ENCODE data around the gene PIGR. TPM values are rescaled to one million over a fixed set of nuclear protein-coding genes. Genes with fewer than 3 reads are reported as not detected.

The PIGR gene
- total RNA-seq, 1 donor from 2014 or later, result 0.25 TPM

DNA sequence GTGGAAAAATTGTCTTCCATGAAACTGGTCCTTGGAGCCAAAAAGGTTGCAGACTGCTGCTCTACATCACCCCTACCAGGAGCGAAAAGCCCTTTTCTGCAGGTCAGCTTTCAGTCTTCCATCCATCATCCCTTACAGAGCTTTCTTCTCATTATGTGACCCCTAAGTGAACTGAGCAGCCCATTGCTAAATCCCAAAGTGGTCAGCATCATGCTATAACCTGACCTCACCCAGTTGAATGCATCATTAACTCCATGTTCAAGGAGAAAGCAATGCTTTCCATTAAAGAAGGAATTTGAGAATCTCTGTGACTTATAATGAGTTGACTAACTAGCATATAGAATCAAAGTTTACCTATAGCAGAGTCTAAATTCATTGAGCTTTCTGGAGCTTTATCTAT lies 59.4 kb downstream of the PIGR start:
- intact Hi-C loops (cut with DNase I), result no loop called here
- TF ChIP-seq, protein P1, sequence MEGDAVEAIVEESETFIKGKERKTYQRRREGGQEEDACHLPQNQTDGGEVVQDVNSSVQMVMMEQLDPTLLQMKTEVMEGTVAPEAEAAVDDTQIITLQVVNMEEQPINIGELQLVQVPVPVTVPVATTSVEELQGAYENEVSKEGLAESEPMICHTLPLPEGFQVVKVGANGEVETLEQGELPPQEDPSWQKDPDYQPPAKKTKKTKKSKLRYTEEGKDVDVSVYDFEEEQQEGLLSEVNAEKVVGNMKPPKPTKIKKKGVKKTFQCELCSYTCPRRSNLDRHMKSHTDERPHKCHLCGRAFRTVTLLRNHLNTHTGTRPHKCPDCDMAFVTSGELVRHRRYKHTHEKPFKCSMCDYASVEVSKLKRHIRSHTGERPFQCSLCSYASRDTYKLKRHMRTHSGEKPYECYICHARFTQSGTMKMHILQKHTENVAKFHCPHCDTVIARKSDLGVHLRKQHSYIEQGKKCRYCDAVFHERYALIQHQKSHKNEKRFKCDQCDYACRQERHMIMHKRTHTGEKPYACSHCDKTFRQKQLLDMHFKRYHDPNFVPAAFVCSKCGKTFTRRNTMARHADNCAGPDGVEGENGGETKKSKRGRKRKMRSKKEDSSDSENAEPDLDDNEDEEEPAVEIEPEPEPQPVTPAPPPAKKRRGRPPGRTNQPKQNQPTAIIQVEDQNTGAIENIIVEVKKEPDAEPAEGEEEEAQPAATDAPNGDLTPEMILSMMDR (IDR thresholded peaks at IDR 0.05), result no peak
- TF ChIP-seq POLR2A (IDR thresholded peaks at IDR 0.05) (no peak), POLR2AphosphoS5 (IDR thresholded peaks at IDR 0.05; ENCODE audit: insufficient read depth in 1 of 2, low read depth in 1 of 2) (no peak)

DNA sequence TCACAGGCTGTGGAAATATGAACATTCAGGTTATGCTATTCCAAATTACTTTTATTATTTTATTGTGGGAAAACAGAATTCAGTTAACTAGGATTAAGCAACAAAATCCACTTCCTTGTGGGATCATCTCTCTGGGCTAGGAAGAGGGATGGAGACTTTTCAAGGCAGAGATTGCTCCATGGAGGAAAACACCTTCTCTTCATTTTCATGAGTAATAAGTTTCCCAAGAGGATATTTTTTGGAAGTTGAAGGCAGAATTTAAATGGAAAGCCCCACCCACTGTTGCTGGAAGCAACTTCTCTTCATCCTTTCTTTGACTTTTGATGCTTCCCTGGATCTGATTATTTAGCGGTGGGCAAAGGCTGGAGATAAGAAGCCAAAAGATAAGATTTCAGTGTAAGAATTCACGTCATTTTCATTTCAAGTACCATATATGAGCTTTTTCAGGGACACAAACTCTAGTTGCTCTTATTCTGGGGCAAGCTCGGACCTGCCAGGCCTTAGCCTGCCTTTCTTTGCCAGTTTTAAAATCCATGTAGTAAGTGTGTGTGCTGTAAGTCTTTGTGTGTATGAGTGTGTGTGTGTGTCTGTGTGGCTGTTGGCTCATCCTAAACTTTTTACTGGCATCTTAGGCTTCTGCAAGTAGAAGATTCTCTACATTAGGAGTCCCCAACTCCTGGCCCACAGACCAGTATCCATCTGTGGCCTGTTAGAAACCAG lies 60.8 kb downstream of the PIGR start:
- Histone ChIP-seq H3K4me3 (no peak overlapping the region), H3K27ac (no peak overlapping the region), H3K4me1 (peaks cover 8% of the 10 kb centered on the region), H3K36me3 (no peaks in the 10 kb centered on the region), H3K27me3 (no peaks in the 10 kb centered on the region), H3K9me3 (no peaks in the 10 kb centered on the region)
- no peak for TF ChIP-seq POLR2AphosphoS5 (IDR thresholded peaks at IDR 0.05; ENCODE audit: insufficient read depth in 1 of 2, low read depth in 1 of 2)
- TF ChIP-seq, protein P1 (IDR thresholded peaks at IDR 0.05), result no peak
- no peak for TF ChIP-seq POLR2A (IDR thresholded peaks at IDR 0.05)
- DNase-seq (ENCODE audit: extremely low spot score in 2 of 2), result no peak
- intact Hi-C loops (cut with DNase I), result no loop called here

More for the DNA sequence above, 59.4 kb downstream of the PIGR start:
- Histone ChIP-seq H3K36me3 (no peaks in the 10 kb centered on the region), H3K27ac (no peak overlapping the region), H3K27me3 (no peaks in the 10 kb centered on the region), H3K9me3 (no peaks in the 10 kb centered on the region), H3K4me3 (no peak overlapping the region), H3K4me1 (peaks cover 14% of the 10 kb centered on the region)
- no peak for DNase-seq (ENCODE audit: extremely low spot score in 2 of 2)

DNA sequence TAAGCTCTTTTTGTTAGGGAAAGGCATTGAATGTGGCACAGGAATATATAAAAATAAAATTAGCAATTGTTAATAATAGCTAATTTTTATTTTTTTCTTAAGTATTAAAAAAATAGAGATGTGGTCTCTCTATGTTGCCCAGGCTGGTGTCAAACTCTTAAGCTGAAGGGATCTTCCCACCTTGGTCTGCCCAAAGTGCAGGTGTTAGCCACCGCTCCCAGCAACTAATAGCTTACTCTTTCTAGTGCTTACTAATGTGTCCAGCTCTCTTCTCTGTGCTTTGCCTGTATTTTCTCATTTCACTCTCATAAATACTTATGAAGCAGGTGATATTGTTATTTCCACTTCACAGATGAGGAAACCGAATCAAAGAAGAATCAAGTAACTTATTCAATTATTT lies 62.4 kb downstream of the PIGR start:
- no peak overlapping the region for H3K27ac ChIP-seq
- no peak for DNase-seq (ENCODE audit: extremely low spot score in 2 of 2)
- TF ChIP-seq POLR2A (IDR thresholded peaks at IDR 0.05), result no peak
- intact Hi-C loops (cut with DNase I), result no loop called here
- no peaks in the 10 kb centered on the region for H3K36me3 ChIP-seq
- no peaks in the 10 kb centered on the region for H3K27me3 ChIP-seq
- no peaks in the 10 kb centered on the region for H3K9me3 ChIP-seq
- no peaks in the 10 kb centered on the region for H3K4me1 ChIP-seq
- no peak overlapping the region for H3K4me3 ChIP-seq

DNA sequence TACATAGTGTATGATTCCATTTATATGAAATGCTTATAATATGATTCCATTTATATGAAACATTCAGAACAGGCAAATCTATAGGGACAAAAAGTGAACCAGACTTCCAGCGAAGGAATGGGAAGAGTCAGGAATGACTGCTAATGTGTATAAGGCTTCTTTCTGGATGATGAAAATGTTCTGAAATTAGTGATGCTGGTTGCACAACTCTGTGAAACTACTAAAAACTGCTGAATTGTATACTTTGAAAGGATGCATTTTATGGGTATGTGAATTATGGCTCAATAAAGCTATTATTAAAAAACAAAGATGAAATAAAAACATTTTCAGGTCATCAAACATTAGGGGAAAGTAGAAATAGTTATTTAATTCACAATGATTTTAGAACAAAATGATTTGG lies 63.1 kb downstream of the PIGR start:
- intact Hi-C loops (cut with DNase I), result no loop called here
- Histone ChIP-seq H3K9me3 (no peaks in the 10 kb centered on the region), H3K4me3 (no peak overlapping the region), H3K36me3 (no peaks in the 10 kb centered on the region), H3K27ac (no peak overlapping the region), H3K4me1 (no peaks in the 10 kb centered on the region), H3K27me3 (no peaks in the 10 kb centered on the region)
- no peak for DNase-seq (ENCODE audit: extremely low spot score in 2 of 2)
- TF ChIP-seq POLR2A (IDR thresholded peaks at IDR 0.05), result no peak
- TF ChIP-seq, protein P1 (IDR thresholded peaks at IDR 0.05), result no peak

DNA sequence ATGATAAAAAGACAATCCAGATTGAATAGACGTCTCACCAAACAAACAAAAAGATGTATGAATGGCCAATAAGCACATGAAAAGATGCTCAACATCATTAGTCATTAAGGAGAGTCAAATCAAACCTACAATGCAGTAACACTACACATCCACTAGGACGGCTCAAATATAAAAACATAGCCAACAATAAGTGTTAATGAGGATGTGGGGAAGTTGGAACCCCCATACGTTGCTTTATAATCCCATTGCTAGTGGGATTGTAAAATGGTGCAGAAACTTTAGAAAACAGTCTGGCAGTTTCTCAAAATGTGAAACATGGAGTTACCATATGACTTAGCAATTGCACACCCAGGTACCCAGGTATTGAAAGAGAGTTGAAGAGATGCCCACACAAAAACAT lies 63.7 kb downstream of the PIGR start:
- intact Hi-C loops (cut with DNase I), result no loop called here
- H3K9me3 ChIP-seq, result no peaks in the 10 kb centered on the region
- H3K27me3 ChIP-seq, result no peaks in the 10 kb centered on the region
- no peak for DNase-seq (ENCODE audit: extremely low spot score in 2 of 2)
- H3K27ac ChIP-seq, result no peak overlapping the region
- H3K36me3 ChIP-seq, result no peaks in the 10 kb centered on the region
- TF ChIP-seq, protein P1 (IDR thresholded peaks at IDR 0.05), result no peak
- no peak for TF ChIP-seq POLR2AphosphoS5 (IDR thresholded peaks at IDR 0.05; ENCODE audit: insufficient read depth in 1 of 2, low read depth in 1 of 2)
- no peak for TF ChIP-seq POLR2A (IDR thresholded peaks at IDR 0.05)
- H3K4me1 ChIP-seq, result no peaks in the 10 kb centered on the region
- H3K4me3 ChIP-seq, result no peak overlapping the region

Measured in vagina (tissue), 2 donors.